GM21528 (cell line): Measurements from ENCODE around the gene ZBTB44.
"Not testable (repeated sequence)": the region's sequence is repeated elsewhere in the genome, so short reads cannot be mapped to it uniquely, and the experiment has no call there.

Source experiments
- ATAC-seq: cut with Tn5 transposase; IDR thresholded peaks from one replicate; pipeline ENCODE4 v1.9.1; 2021; ENCODE audit warnings: mild to moderate bottlenecking, moderate library complexity; ENCODE audit not compliant: unreplicated experiment, low FRiP score

The ZBTB44 gene

GRCh38 chr11:130313383-130314183, 1.1 kb downstream of the ZBTB44 start:
- ATAC-seq: no peak

GRCh38 chr11:130312046-130312445, 2.7 kb downstream of the ZBTB44 start:
- ATAC-seq: no peak

GRCh38 chr11:130310622-130311021, 4.1 kb downstream of the ZBTB44 start:
- ATAC-seq: no peak

- no peak for ATAC-seq
Measured at GRCh38 chr11:130308886-130309285, 5.8 kb downstream of the ZBTB44 start.

GRCh38 chr11:130308059-130308458, 6.7 kb downstream of the ZBTB44 start:
- no peak for ATAC-seq

GRCh38 chr11:130304651-130305050, 10.1 kb downstream of the ZBTB44 start:
- ATAC-seq: no peak

- ATAC-seq: no peak
Measured at GRCh38 chr11:130301002-130301401, 13.7 kb downstream of the ZBTB44 start.

GRCh38 chr11:130300567-130300966, 14.2 kb downstream of the ZBTB44 start:
- no peak for ATAC-seq

GRCh38 chr11:130299978-130300377, 14.7 kb downstream of the ZBTB44 start:
- no peak for ATAC-seq

GRCh38 chr11:130295657-130296056, 19.1 kb downstream of the ZBTB44 start:
- no peak for ATAC-seq

- ATAC-seq: no peak
Measured at GRCh38 chr11:130282111-130282510, 32.6 kb downstream of the ZBTB44 start.

- not testable (repeated sequence) for ATAC-seq
Measured at GRCh38 chr11:130281341-130281740, 33.4 kb downstream of the ZBTB44 start.

GRCh38 chr11:130279989-130280388, 34.7 kb downstream of the ZBTB44 start:
- ATAC-seq: no peak

- no peak for ATAC-seq
Measured at GRCh38 chr11:130278745-130279144, 36.0 kb downstream of the ZBTB44 start.

GRCh38 chr11:130278151-130278550, 36.6 kb downstream of the ZBTB44 start:
- ATAC-seq: peak; percentile 80

- no peak for ATAC-seq
Measured at GRCh38 chr11:130272336-130272735, 42.4 kb downstream of the ZBTB44 start.

GRCh38 chr11:130269326-130269943, 45.3 kb downstream of the ZBTB44 start:
- peak; percentile 86 for ATAC-seq

- no peak for ATAC-seq
Measured at GRCh38 chr11:130263351-130263750, 51.4 kb downstream of the ZBTB44 start.

- ATAC-seq: no peak
Measured at GRCh38 chr11:130262424-130262823, 52.3 kb downstream of the ZBTB44 start.

- ATAC-seq: no peak
Measured at GRCh38 chr11:130261571-130261970, 53.1 kb downstream of the ZBTB44 start.

- no peak for ATAC-seq
Measured at GRCh38 chr11:130260742-130261141, 54.0 kb downstream of the ZBTB44 start.

- no peak for ATAC-seq
Measured at GRCh38 chr11:130260080-130260627, 54.6 kb downstream of the ZBTB44 start.
